BLaER1 (cell line): ENCODE measurements around the gene SHC2.

ENCODE experiments used
- H3K27ac ChIP-seq: shearing (Covaris generic); formaldehyde crosslinking; 2 replicates; pipeline ENCODE4 v1.8.1; 2022
- H3K27me3 ChIP-seq: shearing (Covaris generic); formaldehyde crosslinking; 2 replicates; pipeline ENCODE4 v1.8.1; 2022
- H3K36me3 ChIP-seq: shearing (Covaris generic); formaldehyde crosslinking; 2 replicates; pipeline ENCODE4 v1.8.1; 2022
- H3K4me1 ChIP-seq: shearing (Covaris generic); formaldehyde crosslinking; 2 replicates; pipeline ENCODE4 v1.8.1; 2022
- H3K4me2 ChIP-seq: shearing (Covaris generic); formaldehyde crosslinking; 2 replicates; pipeline ENCODE4 v1.8.1; 2022
- H3K4me3 ChIP-seq: shearing (Covaris generic); formaldehyde crosslinking; 2 replicates; pipeline ENCODE4 v1.8.1; 2022
- H3K9ac ChIP-seq: shearing (Covaris generic); formaldehyde crosslinking; 2 replicates; pipeline ENCODE4 v1.8.1; 2022
- H3K9me3 ChIP-seq: shearing (Covaris generic); formaldehyde crosslinking; 2 replicates; pipeline ENCODE4 v1.8.1; 2022
- H4K20me1 ChIP-seq: shearing (Covaris generic); formaldehyde crosslinking; 2 replicates; pipeline ENCODE4 v1.8.1; 2022
- Cebpa-rat ChIP-seq: shearing (Covaris generic); IDR thresholded peaks from 2 replicates; pipeline ENCODE4 v1.8.1; 2022

Gene SHC2

DNA sequence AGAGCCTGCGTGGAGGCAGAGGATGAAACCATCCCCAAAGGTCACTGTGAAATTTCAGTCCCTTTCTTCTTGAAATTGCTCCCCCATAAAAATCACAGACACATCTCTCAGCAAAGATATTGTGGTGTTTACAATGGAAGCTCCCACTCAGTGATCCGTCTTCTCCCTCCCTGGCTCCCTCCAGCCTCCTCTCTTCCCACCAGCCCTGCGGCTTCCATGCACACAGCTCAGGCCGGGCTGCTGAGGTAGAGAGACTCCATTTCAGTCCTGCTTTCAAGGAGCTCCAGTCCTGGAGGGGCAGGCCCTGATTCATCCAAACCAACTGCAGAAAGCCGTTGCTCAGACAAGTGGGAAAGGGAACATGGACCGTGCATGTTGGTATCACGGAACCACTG lies 92.2 kb downstream of the SHC2 start:
- H4K20me1 ChIP-seq = no peaks in the 10 kb centered on the region
- H3K4me2 ChIP-seq = no peak overlapping the region
- no peaks in the 10 kb centered on the region for H3K4me1 ChIP-seq
- H3K4me3 ChIP-seq = no peak overlapping the region
- no peaks in the 10 kb centered on the region for H3K27me3 ChIP-seq
- H3K9ac ChIP-seq = no peak overlapping the region
- H3K27ac ChIP-seq = no peak overlapping the region
- H3K9me3 ChIP-seq = peaks cover 5% of the 10 kb centered on the region; the same call in 1 of the 2 replicates
- TF ChIP-seq Cebpa-rat = no peak
- H3K36me3 ChIP-seq = no peaks in the 10 kb centered on the region

DNA sequence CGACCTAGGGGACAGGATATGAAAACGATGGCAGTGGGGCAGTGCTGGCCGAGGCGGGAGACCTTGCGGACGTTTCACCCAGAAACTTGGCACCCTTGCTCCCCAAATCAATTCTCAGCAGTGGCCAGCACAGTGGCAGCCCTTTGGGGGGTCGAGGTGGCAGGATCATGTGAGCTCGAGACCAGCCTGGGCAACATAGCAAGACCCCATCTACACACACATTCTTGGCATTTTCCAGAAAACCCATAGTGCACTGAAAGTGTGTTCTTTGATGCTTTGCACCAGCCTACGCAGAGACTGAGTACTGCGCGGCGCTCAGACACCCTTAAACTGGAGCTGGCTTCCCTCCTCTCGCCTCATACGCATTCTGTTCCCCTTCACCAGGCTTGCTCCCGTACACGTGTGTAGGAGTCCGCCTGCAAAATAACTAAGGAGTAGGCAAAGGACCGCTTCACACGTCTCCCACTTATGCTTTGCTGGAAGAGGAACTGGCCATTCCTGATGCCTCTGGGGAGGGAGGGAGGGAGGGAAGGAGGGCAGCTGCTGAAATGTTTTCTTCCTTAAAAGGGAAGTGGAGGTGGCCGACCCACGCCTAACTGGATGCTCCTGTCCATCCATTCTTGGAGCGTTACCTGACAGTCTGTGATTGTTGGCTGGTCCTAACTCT lies 92.7 kb downstream of the SHC2 start:
- peaks cover 5% of the 10 kb centered on the region; the same call in 1 of the 2 replicates for H3K9me3 ChIP-seq
- H3K27me3 ChIP-seq = no peaks in the 10 kb centered on the region

GRCh38 chr19:367561-367960 lies 93.3 kb downstream of the SHC2 start:
- H3K4me1 ChIP-seq = no peaks in the 10 kb centered on the region
- no peaks in the 10 kb centered on the region for H4K20me1 ChIP-seq
- no peak overlapping the region for H3K9ac ChIP-seq
- no peak for TF ChIP-seq Cebpa-rat
- H3K27me3 ChIP-seq = no peaks in the 10 kb centered on the region
- H3K4me2 ChIP-seq = no peak overlapping the region
- no peaks in the 10 kb centered on the region for H3K36me3 ChIP-seq
- peaks cover 5% of the 10 kb centered on the region; the same call in 1 of the 2 replicates for H3K9me3 ChIP-seq
- no peak overlapping the region for H3K27ac ChIP-seq
- H3K4me3 ChIP-seq = no peak overlapping the region

More for the DNA sequence above, 92.7 kb downstream of the SHC2 start:
- no peak for TF ChIP-seq Cebpa-rat
- no peak overlapping the region for H3K9ac ChIP-seq
- no peaks in the 10 kb centered on the region for H3K36me3 ChIP-seq
- no peaks in the 10 kb centered on the region for H3K4me1 ChIP-seq
- no peak overlapping the region for H3K4me3 ChIP-seq
- H4K20me1 ChIP-seq = no peaks in the 10 kb centered on the region
- H3K4me2 ChIP-seq = no peak overlapping the region
- no peak overlapping the region for H3K27ac ChIP-seq

DNA sequence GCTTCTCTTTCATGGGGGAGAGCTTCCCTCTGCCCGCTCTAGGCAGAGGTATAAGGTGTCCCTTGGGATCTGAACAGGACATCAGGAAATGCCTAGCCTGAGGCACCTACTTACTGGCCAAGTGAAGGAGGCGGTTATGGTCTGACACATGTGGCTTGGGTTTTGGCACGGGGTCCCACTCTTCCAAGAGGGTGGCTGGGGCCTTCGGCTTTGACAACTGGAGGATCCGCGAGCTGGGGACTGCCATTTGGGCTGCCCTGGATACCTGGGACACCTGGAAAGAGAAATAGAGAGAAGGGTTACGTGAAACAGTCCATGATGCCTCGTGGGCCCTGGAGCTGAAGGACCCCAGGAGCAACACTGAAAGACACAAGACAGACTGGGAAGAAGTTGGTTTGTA lies 93.9 kb downstream of the SHC2 start:
- no peaks in the 10 kb centered on the region for H3K4me1 ChIP-seq
- H3K9ac ChIP-seq = no peak overlapping the region
- TF ChIP-seq Cebpa-rat = no peak
- no peak overlapping the region for H3K4me3 ChIP-seq
- H3K4me2 ChIP-seq = no peak overlapping the region
- no peak overlapping the region for H3K27ac ChIP-seq
- no peaks in the 10 kb centered on the region for H4K20me1 ChIP-seq
- no peaks in the 10 kb centered on the region for H3K27me3 ChIP-seq
- peaks cover 5% of the 10 kb centered on the region; the same call in 1 of the 2 replicates for H3K9me3 ChIP-seq
- H3K36me3 ChIP-seq = no peaks in the 10 kb centered on the region
